Large intestine (tissue), 3 donors: Measurements from ENCODE around the gene CLEC4C. TPM values are rescaled to one million over a fixed set of nuclear protein-coding genes. Genes with fewer than 3 reads are reported as not detected.

Experiments used
- DNase-seq, 2 donors: peaks; one replicate each; pipeline versions ENCODE4 v3.0.0 to v3.0.0-alpha.2; 2013
- H3K27ac ChIP-seq: one replicate; pipeline ENCODE4 v1.5.1; 2013; ENCODE audit warnings: low read length
- H3K27me3 ChIP-seq: 2 replicates; pipeline ENCODE4 v1.6.1; 2013; ENCODE audit warnings: low read length; ENCODE audit not compliant: control insufficient read depth, insufficient read depth
- H3K36me3 ChIP-seq: 2 replicates; pipeline ENCODE4 v1.6.1; 2013; ENCODE audit warnings: low read length; ENCODE audit not compliant: control insufficient read depth, insufficient read depth
- H3K4me1 ChIP-seq: one replicate; pipeline ENCODE4 v1.6.1; 2013; ENCODE audit warnings: low read length; ENCODE audit not compliant: control insufficient read depth, insufficient read depth
- H3K4me3 ChIP-seq: one replicate; pipeline ENCODE4 v1.5.1; 2013; ENCODE audit warnings: low read length
- H3K9me3 ChIP-seq: one replicate; pipeline ENCODE4 v1.6.1; 2013; ENCODE audit warnings: mild to moderate bottlenecking, low read depth, low read length, moderate library complexity; ENCODE audit not compliant: control insufficient read depth
- WGBS: methylation state at CpG from one replicate; pipeline ENCODE4 v1.1.5; 2013; ENCODE audit warnings: low lambda C conversion rate; ENCODE audit not compliant: insufficient coverage; 5-methylcytosine and 5-hydroxymethylcytosine counted together
- polyA plus RNA-seq: library from polyadenylated mRNA; unstranded; fragments of 120-200 nt; gene quantifications from one replicate; pipeline ENCODE4 v1.2.1, GENCODE V29; 2013

The CLEC4C gene
- polyA plus RNA-seq, 1 donor = 0.07 TPM

- Histone ChIP-seq H3K27me3 (no peaks in the 10 kb centered on the region), H3K4me1 (no peaks in the 10 kb centered on the region), H3K36me3 (no peaks in the 10 kb centered on the region), H3K27ac (no peak overlapping the region), H3K9me3 (no peaks in the 10 kb centered on the region), H3K4me3 (no peak overlapping the region)
- WGBS = 40% methylated on average over 1 of the region's 4 CpGs
- no peak for DNase-seq
These were observed 17.4 kb downstream of the CLEC4C start for GRCh38 chr12:7729746-7730145.

GRCh38 chr12:7723926-7724325 is 23.2 kb downstream of the CLEC4C start:
- Histone ChIP-seq H3K27ac (no peak overlapping the region), H3K27me3 (no peaks in the 10 kb centered on the region), H3K4me3 (no peak overlapping the region), H3K36me3 (no peaks in the 10 kb centered on the region), H3K4me1 (no peaks in the 10 kb centered on the region), H3K9me3 (no peaks in the 10 kb centered on the region)
- DNase-seq = no peak
- WGBS = no CpG with 5 or more reads among the region's 3 CpGs

- WGBS = 90% methylated on average over 2 of the region's 15 CpGs
- H3K4me1 ChIP-seq = no peaks in the 10 kb centered on the region
- H3K27ac ChIP-seq = no peak overlapping the region
- H3K27me3 ChIP-seq = no peaks in the 10 kb centered on the region
- DNase-seq = no peak
- H3K4me3 ChIP-seq = no peak overlapping the region
- no peaks in the 10 kb centered on the region for H3K36me3 ChIP-seq
- no peaks in the 10 kb centered on the region for H3K9me3 ChIP-seq
These were observed 27.0 kb downstream of the CLEC4C start for GRCh38 chr12:7719946-7720730.

- Histone ChIP-seq H3K4me1 (no peaks in the 10 kb centered on the region), H3K9me3 (peaks cover 3% of the 10 kb centered on the region), H3K4me3 (no peak overlapping the region), H3K27ac (no peak overlapping the region), H3K27me3 (no peaks in the 10 kb centered on the region), H3K36me3 (no peaks in the 10 kb centered on the region)
- DNase-seq = no peak
- 27% methylated on average over 1 of the region's 5 CpGs for WGBS
These were observed 30.8 kb downstream of the CLEC4C start for GRCh38 chr12:7716381-7716780.

GRCh38 chr12:7712841-7713442 is 34.2 kb downstream of the CLEC4C start:
- H3K9me3 ChIP-seq = peaks cover 3% of the 10 kb centered on the region
- no peaks in the 10 kb centered on the region for H3K4me1 ChIP-seq
- 100% methylated on average over 1 of the region's 28 CpGs for WGBS
- no peaks in the 10 kb centered on the region for H3K27me3 ChIP-seq
- no peaks in the 10 kb centered on the region for H3K36me3 ChIP-seq
- H3K27ac ChIP-seq = no peak overlapping the region
- no peak overlapping the region for H3K4me3 ChIP-seq
- DNase-seq = no peak

GRCh38 chr12:7711133-7711532 is 36.0 kb downstream of the CLEC4C start, which contains the start of gene DPPA3:
Gene DPPA3 (plus strand): TSS chr12:7711433. CDS start chr12:7711571, 138 bp downstream.
- Histone ChIP-seq H3K9me3 (peaks cover 3% of the 10 kb centered on the region), H3K4me3 (no peak within 1 kb of the TSS), H3K36me3 (no peaks in the 10 kb centered on the region), H3K27ac (no peak within 1 kb of the TSS), H3K4me1 (no peaks in the 10 kb centered on the region), H3K27me3 (no peaks in the 10 kb centered on the region)
- DNase-seq = no peak
- no CpG with 5 or more reads among the region's 7 CpGs for WGBS

GRCh38 chr12:7709969-7710675 is 37.1 kb downstream of the CLEC4C start:
- no peaks in the 10 kb centered on the region for H3K4me1 ChIP-seq
- DNase-seq = no peak
- H3K36me3 ChIP-seq = no peaks in the 10 kb centered on the region
- WGBS = no CpG with 5 or more reads among the region's 8 CpGs
- no peak overlapping the region for H3K27ac ChIP-seq
- no peak overlapping the region for H3K4me3 ChIP-seq
- no peaks in the 10 kb centered on the region for H3K27me3 ChIP-seq
- peaks cover 7% of the 10 kb centered on the region for H3K9me3 ChIP-seq

- WGBS = no CpG with 5 or more reads among the region's 29 CpGs
- no peak for DNase-seq
- Histone ChIP-seq H3K36me3 (no peaks in the 10 kb centered on the region), H3K4me3 (no peak overlapping the region), H3K27ac (no peak overlapping the region), H3K27me3 (no peaks in the 10 kb centered on the region), H3K4me1 (no peaks in the 10 kb centered on the region), H3K9me3 (peaks cover 3% of the 10 kb centered on the region)
These were observed 41.3 kb downstream of the CLEC4C start for GRCh38 chr12:7705846-7706245.

GRCh38 chr12:7695566-7696197 is 51.5 kb downstream of the CLEC4C start, which contains the start of gene GDF3:
Gene GDF3 (minus strand): TSS chr12:7695775. CDS start chr12:7695728, 47 bp downstream.
- H3K9me3 ChIP-seq = no peaks in the 10 kb centered on the region
- H3K4me1 ChIP-seq = no peaks in the 10 kb centered on the region
- DNase-seq = peak; percentile 7 to 27
- no peak within 1 kb of the TSS for H3K27ac ChIP-seq
- WGBS = 66% methylated on average over 3 of the region's 7 CpGs
- no peak within 1 kb of the TSS for H3K4me3 ChIP-seq
- no peaks in the 10 kb centered on the region for H3K36me3 ChIP-seq
- no peaks in the 10 kb centered on the region for H3K27me3 ChIP-seq

GRCh38 chr12:7695237-7695560 is 52.0 kb downstream of the CLEC4C start:
- Histone ChIP-seq H3K36me3 (no peaks in the 10 kb centered on the region), H3K27me3 (no peaks in the 10 kb centered on the region), H3K9me3 (no peaks in the 10 kb centered on the region), H3K27ac (no peak overlapping the region), H3K4me3 (no peak overlapping the region), H3K4me1 (no peaks in the 10 kb centered on the region)
- DNase-seq = no peak
- WGBS = 63% methylated on average over 1 of the region's 10 CpGs
